HG03196 (cell line): ENCODE results near the gene TKFC.
"Not testable (repeated sequence)": the region's sequence is repeated elsewhere in the genome, so short reads cannot be mapped to it uniquely, and the experiment has no call there.

Experiments used
- ATAC-seq: cut with Tn5 transposase; IDR thresholded peaks from one replicate; pipeline ENCODE4 v1.9.1; 2021; ENCODE audit not compliant: unreplicated experiment

TKFC gene

DNA sequence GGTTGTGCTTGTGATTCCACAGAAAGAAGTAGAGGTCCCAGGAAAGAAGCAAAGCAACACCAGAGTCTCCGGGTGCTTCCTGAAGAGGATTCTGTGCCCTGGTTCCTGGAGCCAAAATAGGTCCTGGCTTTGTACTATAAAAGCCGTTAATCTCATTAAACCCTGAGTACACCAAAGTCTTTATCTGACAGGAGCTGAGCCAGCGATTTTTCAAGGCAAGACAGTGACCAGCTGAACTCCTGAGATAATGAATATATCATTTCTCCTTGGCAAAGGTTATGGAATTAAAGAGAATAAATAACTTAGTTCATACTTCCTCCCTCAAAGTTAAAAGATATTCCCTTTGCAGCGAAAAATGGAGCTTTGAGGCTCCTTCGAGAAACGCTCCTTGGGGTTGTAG lies 34.4 kb downstream of the TKFC start:
- ATAC-seq, result no peak

DNA sequence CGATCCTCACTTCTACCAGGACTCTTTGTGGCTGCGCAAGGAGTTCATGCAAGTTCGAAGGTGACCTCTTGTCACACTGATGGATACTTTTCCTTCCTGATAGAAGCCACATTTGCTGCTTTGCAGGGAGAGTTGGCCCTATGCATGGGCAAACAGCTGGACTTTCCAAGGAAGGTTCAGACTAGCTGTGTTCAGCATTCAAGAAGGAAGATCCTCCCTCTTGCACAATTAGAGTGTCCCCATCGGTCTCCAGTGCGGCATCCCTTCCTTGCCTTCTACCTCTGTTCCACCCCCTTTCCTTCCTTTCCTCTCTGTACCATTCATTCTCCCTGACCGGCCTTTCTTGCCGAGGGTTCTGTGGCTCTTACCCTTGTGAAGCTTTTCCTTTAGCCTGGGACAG lies 35.6 kb downstream of the TKFC start:
- no peak for ATAC-seq

DNA sequence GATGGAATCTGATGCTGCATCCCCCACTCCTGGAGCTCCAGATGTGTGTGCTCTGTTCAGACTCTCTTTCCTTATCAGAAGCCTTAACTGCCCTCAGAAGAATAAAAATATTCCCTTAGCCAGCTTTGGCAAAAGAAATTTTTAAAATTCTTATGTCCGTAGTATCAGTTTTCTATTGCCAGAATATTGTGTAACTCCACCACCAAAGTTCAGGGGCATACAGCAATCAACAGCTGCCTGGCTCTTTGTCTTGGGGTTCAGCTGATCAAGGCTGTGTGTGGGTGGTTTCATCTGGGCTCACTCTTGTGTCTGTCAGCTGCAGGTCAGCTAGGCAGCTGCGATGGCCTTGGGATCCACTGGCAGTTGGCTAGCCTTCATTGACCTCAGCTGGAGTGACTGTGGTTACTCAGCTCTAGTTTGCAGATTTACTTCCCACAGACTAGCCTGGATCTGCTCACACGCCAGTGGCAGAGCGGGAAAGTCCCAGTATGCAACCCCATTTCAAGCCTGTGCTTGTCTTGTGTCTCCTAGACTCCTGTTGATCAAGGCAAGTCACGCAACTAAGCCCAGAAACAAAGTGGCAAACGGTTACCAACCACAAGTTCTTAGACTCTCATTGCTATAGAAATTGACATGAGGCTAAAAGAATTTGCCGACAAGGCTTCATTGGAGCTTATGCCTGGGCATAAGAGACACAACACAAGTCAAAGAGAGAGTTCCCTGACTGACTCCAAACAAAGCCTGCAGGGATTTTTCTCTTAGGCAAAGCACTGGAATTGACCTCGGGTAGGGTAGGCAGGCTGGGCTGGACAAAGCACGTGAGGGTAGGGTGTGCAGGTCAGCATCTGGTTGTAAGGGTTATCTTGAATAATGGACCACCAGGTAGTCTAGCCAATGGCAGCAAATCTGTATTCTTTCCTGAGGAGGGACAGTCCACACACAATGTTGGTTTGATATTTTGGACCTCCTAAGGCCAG lies 36.6 kb downstream of the TKFC start:
- no peak for ATAC-seq

DNA sequence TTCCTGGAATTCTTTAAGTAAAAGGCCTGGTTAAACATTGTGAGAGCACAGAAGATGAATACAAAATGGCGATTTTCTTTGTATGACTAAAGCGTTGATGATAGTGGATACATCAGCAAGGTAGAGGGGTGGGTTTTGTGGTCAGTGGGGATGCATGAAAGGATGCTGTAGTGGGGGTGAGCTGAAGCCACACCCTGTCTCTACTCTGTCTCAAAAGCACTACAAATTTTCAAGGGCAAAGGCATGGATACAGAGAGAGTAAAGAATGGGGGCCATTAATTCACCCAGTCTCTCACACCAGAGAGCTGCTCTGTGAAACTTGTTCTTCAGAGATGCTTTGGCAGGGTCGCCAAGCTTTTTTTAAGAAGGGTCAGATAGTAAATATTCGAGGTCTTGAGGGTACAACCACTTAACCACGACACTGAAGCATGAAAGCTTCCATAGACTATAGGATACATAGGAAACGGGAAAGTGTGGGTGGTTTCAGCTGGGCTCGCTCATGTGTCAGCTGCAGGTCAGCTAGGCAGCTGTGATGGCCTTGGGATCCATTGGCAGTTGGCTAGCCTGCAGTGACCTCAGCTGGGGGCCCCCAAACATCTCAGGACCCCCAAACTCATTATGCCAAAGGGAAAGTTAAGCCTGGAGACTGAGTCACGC lies 37.4 kb downstream of the TKFC start:
- no peak for ATAC-seq

DNA sequence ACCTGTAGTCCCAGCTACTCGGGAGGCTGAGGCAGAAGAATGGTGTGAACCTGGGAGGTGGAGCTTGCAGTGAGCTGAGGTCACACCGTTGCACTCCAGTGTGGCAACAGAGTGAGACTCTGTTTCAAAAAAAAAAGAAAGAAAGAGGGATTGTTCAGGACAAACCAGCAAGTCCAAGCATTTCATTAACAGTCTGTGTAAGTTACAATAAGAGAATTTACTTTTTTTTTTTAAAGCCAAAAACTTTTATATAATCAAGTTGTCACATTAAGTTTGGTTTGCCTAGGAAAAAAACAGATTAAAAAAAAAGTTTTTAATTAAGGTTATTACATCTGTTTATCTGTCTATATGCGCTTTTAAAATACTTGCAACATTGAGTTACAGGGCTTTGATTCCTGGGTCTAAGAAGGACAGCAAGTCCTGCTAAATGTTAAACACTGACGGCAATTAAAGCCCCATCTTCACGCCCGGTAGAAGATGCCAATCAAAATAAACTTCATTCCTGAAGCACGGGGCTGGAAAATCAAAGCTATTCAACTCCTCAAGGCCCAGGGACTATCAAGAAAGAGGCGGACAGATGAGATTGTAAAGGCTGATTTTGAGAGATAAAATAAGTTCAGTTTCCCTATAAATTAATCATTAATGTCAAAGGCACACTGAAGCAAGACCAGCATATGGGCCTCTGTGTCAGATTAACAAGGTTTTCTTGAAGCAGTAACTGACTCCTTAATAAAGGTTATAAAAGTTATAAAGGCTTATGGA lies 39.8 kb downstream of the TKFC start:
- no peak for ATAC-seq

DNA sequence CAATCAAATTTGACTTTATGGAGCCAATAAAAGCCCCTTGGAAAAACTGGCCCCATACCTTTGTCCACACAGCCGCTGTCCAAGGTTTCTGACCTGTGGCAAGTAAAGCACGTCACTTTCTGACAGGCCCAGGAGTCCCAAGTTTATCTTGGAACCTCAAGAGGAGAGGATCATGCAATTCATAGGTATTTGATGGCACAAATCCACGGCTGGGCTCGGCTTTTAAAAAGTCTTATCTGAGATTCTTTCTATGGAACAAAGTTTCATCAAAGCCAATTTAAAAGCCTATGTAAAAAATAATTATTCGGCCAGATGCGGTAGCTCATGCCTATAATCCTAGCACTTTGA lies 42.7 kb downstream of the TKFC start:
- ATAC-seq, result no peak

DNA sequence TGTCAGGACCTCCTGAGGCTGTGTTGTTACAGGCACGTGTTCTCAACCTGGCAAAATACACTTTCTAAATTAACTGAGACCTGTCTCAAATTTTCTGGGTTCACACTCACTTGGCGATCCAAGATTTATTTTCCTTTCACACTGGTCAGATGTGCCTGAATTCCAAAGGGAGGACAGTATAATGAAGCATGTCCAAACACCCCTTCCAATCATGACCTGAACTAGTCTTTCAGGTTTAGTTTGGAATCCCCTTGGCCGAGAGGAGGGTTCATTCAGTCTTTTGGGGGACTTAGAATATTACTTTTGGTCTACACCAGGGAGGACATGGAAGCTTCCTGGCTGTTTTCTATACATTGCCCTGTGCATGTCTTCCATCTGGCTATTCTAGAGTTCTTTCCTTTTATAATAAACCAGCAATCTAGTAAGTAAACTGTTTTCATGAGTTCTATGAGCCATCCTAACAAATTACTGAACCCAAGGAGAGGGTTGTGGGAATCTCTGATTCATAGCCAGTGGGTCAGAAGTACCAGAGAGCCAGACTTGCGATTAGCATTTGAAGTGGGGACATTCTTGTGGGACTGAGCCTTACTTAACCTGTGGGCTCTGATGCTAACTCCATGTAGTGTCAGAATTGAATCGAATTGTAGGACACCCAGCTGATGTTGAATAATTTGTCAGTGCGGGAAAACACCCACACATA lies 44.6 kb downstream of the TKFC start:
- ATAC-seq, result no peak

DNA sequence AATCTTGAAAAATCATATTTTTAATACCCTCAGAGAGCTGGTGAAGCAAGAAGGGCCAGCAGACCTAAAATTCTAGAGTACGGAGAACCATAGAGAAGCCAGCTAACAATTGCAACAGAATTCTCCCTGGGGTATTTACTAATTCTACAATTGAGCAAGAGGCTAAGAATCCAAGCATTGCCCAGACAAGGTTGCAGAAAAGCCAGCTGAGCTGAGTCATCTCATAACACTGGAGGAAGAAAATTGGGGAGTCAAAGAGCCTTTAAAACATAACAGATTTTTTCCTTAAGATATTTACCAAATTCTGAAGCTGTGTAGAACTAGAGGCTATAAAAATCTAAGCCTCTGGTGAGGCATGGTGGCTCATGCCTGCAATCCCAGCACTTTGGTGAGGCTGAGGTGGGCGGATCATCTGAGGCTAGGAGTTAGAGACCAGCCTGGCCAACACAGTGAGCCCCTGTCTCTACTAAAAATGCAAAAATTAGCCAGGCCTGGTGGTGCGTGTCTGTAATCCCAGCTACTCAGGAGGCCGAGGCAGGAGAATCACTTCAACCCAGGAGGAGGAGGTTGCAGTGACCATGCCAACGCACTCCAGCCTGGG lies 45.8 kb downstream of the TKFC start:
- ATAC-seq, result no peak

DNA sequence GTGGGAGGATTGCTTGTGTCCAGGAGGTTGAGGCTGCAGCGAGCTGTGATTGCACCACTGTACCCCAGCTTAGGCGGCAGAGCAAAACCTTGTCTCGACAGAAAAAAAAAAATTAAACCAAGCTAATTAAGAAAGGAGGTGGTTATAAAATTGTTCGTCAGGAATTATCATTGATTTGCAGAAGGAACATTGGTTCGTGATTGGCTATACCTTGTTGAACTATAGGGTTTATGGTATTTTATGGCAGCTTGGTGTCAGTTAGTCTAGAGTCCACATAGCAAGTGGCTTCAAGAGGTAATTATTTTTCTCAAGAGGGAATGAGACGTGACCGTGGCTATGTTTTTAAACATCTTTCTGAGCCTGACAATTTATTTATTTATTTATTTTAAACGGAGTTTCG lies 47.9 kb downstream of the TKFC start:
- no peak for ATAC-seq

DNA sequence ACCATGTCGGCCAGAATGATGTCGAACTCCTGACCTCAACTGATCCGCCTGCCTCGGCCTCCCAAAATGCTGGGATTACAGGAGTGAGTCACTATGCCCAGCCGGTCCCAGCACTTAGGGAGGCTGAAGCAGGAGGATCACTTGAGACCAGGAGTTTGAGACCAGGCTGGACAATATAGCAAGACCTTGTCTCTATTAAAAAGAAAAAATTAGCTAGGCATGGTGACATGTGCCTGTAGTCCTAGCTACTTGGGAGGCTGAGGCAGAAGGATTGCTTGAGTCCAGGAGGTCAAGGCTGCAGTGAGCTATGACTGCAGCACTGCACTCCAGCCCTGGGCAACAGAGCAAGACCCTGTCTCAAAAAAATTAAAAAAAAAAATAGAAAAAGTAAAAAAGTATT lies 50.8 kb downstream of the TKFC start:
- not testable (repeated sequence) for ATAC-seq

DNA sequence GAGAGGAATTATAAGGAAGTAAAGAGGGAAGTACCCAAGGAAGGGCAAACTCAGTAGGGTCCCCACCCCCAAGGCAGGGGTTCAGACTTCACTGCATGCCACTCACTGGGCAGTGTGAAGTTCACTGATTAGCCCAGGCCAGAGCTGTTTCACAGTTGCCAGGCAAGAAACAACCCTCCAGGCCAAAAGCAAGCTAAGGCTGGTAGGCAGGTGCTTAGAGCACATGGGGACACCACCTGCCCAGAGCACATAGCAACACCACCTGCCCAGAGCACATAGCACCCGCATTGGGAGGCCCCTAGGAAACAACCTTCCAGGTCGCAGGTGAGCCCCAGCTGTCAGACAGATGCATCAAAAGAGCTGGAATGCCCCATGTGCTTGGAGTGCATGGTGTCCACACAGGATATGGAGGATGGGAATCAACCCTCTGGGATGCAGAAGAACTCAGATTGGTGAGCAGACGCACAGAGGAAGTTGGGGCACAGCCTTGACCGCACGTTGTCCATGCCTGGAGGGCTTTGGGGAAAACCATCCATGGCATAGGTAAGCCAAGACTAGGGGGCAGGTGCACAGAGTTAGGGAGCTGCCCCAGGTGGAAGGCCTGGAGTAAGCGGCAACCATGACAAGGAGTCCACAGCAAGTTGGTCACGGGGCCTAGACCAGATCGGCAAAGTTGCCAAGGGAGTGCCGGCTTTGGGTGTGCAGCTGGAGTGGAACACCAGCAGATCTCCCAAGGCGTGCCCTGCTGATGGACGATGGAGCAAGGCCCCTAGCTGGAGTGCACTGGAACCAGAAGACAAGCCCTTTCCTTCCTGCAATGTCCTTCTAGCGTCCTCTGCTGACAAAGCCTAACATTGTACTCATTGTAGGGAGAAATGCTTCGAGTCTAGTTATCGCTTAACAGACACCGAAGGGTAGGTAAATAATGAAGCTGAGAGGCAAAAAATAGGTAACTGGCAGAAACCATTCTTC lies 51.5 kb downstream of the TKFC start:
- ATAC-seq, result no peak

DNA sequence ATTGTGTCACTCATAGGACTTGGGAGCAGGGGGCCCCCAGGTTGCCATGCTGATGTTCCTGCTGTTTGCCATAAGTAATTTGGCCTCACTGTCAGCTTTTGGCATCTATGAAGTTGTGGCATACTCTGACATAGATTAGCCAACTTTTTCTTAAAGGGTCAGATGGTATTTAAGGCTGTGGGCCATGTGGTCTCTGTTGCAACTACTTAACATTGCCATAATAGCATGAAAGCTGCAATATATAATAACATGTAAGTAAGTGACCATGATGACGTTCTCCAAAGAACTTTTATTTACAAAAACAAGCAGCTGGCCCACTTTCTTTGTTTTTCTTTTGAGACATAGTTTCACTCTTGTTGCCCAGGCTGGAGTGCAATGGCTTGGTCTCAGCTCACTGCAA lies 57.1 kb downstream of the TKFC start:
- no peak for ATAC-seq

DNA sequence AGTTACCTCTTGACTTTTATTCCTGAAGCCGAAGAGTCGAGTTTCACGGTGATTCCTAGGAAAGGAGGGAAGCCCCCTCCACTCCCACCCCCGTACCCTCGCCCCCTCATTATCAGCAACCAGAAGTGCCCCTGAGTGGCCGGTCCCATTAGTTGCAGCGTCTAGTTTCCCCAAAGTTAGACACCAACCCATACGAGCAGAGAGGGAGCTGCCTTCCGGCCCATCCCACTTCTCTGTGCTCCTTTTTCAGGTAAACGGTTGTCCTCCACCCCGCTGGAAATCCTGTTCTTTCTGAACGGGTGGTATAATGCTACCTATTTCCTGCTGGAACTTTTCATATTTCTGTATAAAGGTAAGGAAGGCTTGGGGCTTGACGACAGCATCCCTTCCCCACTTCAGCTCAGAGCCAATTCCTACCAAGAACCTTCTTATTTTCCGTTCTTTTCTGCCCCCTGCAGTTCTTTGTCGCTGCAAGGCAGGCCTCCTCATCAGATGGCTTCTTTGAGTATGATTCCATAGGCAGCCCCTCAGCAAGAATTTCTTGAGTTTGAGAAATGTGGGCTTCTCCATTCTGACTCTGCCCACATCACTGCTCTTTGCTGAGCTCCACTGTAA lies 60.1 kb downstream of the TKFC start:
- no peak for ATAC-seq
